Measurements from ENCODE around the gene CLEC9A.

Gene CLEC9A

GRCh38 chr12:10110256-10110844 lies 79.9 kb downstream of the CLEC9A start:
- no peak for DNase-seq (ENCODE audit: low read depth in 3 of 3)

- no peak for DNase-seq (ENCODE audit: low read depth in 3 of 3)
Measured at GRCh38 chr12:10111451-10111850, 81.0 kb downstream of the CLEC9A start.

- DNase-seq (ENCODE audit: low read depth in 3 of 3): no peak
Measured at GRCh38 chr12:10113075-10113474, 82.6 kb downstream of the CLEC9A start.

- no peak for DNase-seq (ENCODE audit: low read depth in 3 of 3)
Measured at GRCh38 chr12:10113920-10114319, 83.4 kb downstream of the CLEC9A start.

GRCh38 chr12:10115311-10115710 lies 84.8 kb downstream of the CLEC9A start:
- DNase-seq (ENCODE audit: low read depth in 3 of 3): no peak
